CD4-positive, alpha-beta T cell treated with Interleukin-17A for 4 hours (primary cell): Measurements from ENCODE around the gene THAP4.
"Not testable (repeated sequence)": the region's sequence is repeated elsewhere in the genome, so short reads cannot be mapped to it uniquely, and the experiment has no call there.

Experiments
- DNase-seq: peaks from one replicate; pipeline ENCODE4 v3.0.0-alpha.2; 2020; ENCODE audit warnings: mixed read lengths

The THAP4 gene

GRCh38 chr2:241611062-241611461 lies 25.9 kb downstream of the THAP4 start:
- DNase-seq, result no peak

GRCh38 chr2:241609859-241610793 lies 26.8 kb downstream of the THAP4 start:
- DNase-seq, result peak; percentile 92

- DNase-seq, result no peak
These were observed 28.1 kb downstream of the THAP4 start for GRCh38 chr2:241608881-241609280.

GRCh38 chr2:241607162-241607885 lies 29.6 kb downstream of the THAP4 start:
- no peak for DNase-seq

- DNase-seq, result no peak
These were observed 30.8 kb downstream of the THAP4 start for GRCh38 chr2:241606186-241606585.

GRCh38 chr2:241603686-241604085 lies 33.3 kb downstream of the THAP4 start:
- DNase-seq, result no peak

- no peak for DNase-seq
These were observed 34.2 kb downstream of the THAP4 start for GRCh38 chr2:241602720-241603119.

- no peak for DNase-seq
These were observed 35.1 kb downstream of the THAP4 start for GRCh38 chr2:241601841-241602240.

GRCh38 chr2:241599615-241600014 lies 37.3 kb downstream of the THAP4 start:
- DNase-seq, result no peak

- no peak for DNase-seq
These were observed 38.5 kb downstream of the THAP4 start for GRCh38 chr2:241598487-241598886.

GRCh38 chr2:241598061-241598460 lies 38.9 kb downstream of the THAP4 start:
- no peak for DNase-seq

GRCh38 chr2:241597561-241597960 lies 39.4 kb downstream of the THAP4 start:
- DNase-seq, result no peak

- no peak for DNase-seq
These were observed 41.3 kb downstream of the THAP4 start for GRCh38 chr2:241595600-241596140.

GRCh38 chr2:241593271-241593670 lies 43.7 kb downstream of the THAP4 start:
- DNase-seq, result no peak

GRCh38 chr2:241592126-241592845 lies 44.7 kb downstream of the THAP4 start:
- no peak for DNase-seq

- DNase-seq, result not testable (repeated sequence)
These were observed 46.2 kb downstream of the THAP4 start for GRCh38 chr2:241590496-241591455.

GRCh38 chr2:241589863-241590262 lies 47.1 kb downstream of the THAP4 start:
- not testable (repeated sequence) for DNase-seq

- DNase-seq, result no peak
These were observed 50.2 kb downstream of the THAP4 start for GRCh38 chr2:241586564-241587264.

GRCh38 chr2:241584436-241584835 lies 52.5 kb downstream of the THAP4 start:
- DNase-seq, result no peak

GRCh38 chr2:241582806-241583205 lies 54.2 kb downstream of the THAP4 start:
- DNase-seq, result no peak

GRCh38 chr2:241582328-241582727 lies 54.6 kb downstream of the THAP4 start:
- no peak for DNase-seq
